ENCODE data around the gene ZDHHC14.
"Not testable (repeated sequence)": the region's sequence is repeated elsewhere in the genome, so short reads cannot be mapped to it uniquely, and the experiment has no call there.

Gene ZDHHC14

GRCh38 chr6:157460182-157460999, 79.4 kb downstream of the ZDHHC14 start:
- TF ChIP-seq ZFX (IDR thresholded peaks at IDR 0.05; ENCODE audit: borderline replicate concordance) = no peak
- TF ChIP-seq, protein P1, sequence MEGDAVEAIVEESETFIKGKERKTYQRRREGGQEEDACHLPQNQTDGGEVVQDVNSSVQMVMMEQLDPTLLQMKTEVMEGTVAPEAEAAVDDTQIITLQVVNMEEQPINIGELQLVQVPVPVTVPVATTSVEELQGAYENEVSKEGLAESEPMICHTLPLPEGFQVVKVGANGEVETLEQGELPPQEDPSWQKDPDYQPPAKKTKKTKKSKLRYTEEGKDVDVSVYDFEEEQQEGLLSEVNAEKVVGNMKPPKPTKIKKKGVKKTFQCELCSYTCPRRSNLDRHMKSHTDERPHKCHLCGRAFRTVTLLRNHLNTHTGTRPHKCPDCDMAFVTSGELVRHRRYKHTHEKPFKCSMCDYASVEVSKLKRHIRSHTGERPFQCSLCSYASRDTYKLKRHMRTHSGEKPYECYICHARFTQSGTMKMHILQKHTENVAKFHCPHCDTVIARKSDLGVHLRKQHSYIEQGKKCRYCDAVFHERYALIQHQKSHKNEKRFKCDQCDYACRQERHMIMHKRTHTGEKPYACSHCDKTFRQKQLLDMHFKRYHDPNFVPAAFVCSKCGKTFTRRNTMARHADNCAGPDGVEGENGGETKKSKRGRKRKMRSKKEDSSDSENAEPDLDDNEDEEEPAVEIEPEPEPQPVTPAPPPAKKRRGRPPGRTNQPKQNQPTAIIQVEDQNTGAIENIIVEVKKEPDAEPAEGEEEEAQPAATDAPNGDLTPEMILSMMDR (IDR thresholded peaks at IDR 0.05) = no peak
- H3K27ac ChIP-seq = no peak overlapping the region

- no peak overlapping the region for H3K27ac ChIP-seq
- TF ChIP-seq, protein P1 (IDR thresholded peaks at IDR 0.05) = no peak
- TF ChIP-seq ZFX (IDR thresholded peaks at IDR 0.05; ENCODE audit: borderline replicate concordance) = no peak
Observed at GRCh38 chr6:157461000-157461915, 80.3 kb downstream of the ZDHHC14 start.

DNA sequence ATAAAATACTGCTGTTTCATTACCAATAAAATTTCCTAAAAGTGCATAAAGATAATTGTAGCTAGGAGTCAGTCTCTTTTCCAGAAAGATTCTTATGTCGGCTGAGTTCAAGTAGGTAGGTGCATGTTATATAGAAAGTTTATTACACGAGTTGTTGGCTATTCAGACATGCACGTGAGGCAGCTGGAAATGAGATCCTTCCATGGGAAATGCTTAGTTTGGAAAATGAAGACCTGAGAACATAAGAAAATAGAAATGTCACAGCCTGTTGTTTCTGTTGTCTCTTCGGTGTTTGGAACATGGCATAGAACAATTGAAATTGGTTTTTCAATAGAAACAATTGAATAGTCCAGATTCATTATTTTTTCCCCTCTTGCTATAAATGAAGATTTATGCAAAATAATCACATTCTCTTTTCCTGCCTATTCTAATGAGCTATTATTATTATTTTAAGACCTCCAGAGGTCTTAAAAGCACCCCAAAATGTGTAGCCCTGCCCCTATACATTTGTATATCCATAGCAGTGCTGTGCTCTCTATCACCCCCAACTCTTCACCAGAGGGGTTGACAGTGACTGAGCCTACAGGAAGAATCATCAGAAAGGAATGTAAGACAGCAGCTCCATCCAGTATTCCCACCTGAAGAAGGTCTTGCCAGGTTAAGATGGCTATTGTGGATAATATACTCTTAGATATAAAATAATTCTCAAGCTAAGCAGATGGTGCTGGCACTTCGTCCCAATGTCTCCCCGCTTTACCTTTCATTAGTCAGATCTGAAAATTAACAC, 82.2 kb downstream of the ZDHHC14 start:
- H3K27ac ChIP-seq = no peak overlapping the region
- TF ChIP-seq ZFX (IDR thresholded peaks at IDR 0.05; ENCODE audit: borderline replicate concordance) = no peak
- TF ChIP-seq, protein P1 (IDR thresholded peaks at IDR 0.05) = no peak

DNA sequence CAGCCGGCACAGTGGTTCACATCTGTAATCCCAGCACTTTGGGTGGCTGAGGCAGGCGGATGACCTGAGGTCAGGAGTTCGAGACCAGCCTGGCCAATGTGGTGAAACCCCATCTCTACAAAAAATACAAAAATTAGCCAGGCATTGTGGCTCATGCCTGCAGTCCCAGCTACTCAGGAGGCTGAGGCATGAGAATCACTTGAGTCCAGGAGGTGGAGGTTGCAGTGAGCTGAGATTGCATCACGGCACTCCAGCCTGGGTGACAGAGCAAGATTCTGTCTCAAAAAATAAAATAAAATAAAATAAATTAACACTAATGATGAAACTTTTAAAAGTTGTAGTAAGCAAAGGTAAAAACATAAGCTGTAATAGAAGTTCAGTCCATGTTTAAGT, 82.7 kb downstream of the ZDHHC14 start:
- not testable (repeated sequence) for H3K27ac ChIP-seq

DNA sequence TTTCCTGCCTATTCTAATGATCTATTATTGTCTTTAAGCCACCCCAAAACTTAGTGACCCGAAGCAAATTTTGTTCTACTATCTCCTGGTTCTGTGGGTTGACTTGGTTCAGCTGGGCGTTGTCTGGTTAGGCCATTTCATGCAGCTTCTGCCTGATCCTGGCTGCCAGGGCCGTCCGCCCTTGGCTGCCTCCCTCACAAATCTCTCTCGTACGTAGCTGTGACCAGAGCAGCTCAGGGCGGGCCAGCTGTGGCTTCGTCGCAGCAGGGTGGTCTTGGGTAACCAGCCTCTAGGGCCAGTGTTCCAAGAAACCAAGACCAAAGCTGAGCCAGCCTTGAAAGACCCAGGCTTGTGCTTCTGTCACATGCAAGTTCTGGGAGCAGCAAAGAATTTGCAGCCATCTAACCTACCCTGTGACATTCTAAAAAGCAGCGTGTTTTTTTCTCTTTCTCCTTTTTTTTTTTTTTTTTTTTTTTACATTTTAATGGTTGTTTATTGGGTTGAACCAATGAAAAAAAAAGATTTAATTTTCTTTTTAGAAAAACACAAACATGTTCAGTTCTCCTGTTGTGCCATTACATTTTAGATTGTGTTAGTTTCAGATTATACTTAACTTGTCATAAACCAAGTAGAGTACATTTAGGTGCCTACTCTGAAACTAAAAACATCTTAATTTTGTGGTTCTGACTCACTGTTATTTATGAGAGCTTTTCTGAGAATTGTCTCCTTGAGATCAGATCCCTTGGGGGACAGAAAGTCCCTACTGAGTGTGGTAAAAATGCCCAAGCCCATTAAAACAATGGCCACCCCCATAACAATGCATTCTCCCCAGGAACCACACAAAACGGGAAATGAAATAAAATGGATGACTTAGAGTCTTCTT, 83.9 kb downstream of the ZDHHC14 start:
- H3K27ac ChIP-seq = no peak overlapping the region
- no peak for TF ChIP-seq ZFX (IDR thresholded peaks at IDR 0.05; ENCODE audit: borderline replicate concordance)
- TF ChIP-seq, protein P1 (IDR thresholded peaks at IDR 0.05) = no peak

DNA sequence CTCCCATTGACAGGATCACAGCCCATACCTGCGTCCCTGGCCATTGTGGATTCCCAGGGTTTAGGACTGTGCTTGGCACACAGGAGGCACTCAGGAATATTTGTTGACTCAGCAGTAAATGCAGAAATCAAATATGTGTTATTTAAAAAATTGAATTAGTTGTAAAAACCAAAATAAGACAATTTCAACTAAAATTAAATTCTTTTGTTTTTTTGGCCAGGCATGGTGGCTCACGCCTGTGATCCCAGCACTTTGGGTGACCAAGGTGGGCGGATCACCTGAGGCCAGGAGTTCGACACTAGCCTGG, 85.3 kb downstream of the ZDHHC14 start:
- TF ChIP-seq, protein P1 (IDR thresholded peaks at IDR 0.05) = no peak
- TF ChIP-seq ZFX (IDR thresholded peaks at IDR 0.05; ENCODE audit: borderline replicate concordance) = no peak

GRCh38 chr6:157467339-157467738, 86.3 kb downstream of the ZDHHC14 start:
- not testable (repeated sequence) for H3K27ac ChIP-seq

More for the DNA sequence above, 85.3 kb downstream of the ZDHHC14 start:
- no peak overlapping the region for H3K27ac ChIP-seq

Data from 22Rv1 (cell line).